ELR (cell line): ENCODE results near the gene AGPAT4.
"Not testable (repeated sequence)": the region's sequence is repeated elsewhere in the genome, so short reads cannot be mapped to it uniquely, and the experiment has no call there.

ENCODE experiments used
- DNase-seq: peaks from one replicate; pipeline ENCODE4 v3.0.0-alpha.2; 2015; ENCODE audit warnings: low read depth

AGPAT4 gene

GRCh38 chr6:161227004-161227960 is 46.6 kb downstream of the AGPAT4 start:
- DNase-seq = no peak

DNA sequence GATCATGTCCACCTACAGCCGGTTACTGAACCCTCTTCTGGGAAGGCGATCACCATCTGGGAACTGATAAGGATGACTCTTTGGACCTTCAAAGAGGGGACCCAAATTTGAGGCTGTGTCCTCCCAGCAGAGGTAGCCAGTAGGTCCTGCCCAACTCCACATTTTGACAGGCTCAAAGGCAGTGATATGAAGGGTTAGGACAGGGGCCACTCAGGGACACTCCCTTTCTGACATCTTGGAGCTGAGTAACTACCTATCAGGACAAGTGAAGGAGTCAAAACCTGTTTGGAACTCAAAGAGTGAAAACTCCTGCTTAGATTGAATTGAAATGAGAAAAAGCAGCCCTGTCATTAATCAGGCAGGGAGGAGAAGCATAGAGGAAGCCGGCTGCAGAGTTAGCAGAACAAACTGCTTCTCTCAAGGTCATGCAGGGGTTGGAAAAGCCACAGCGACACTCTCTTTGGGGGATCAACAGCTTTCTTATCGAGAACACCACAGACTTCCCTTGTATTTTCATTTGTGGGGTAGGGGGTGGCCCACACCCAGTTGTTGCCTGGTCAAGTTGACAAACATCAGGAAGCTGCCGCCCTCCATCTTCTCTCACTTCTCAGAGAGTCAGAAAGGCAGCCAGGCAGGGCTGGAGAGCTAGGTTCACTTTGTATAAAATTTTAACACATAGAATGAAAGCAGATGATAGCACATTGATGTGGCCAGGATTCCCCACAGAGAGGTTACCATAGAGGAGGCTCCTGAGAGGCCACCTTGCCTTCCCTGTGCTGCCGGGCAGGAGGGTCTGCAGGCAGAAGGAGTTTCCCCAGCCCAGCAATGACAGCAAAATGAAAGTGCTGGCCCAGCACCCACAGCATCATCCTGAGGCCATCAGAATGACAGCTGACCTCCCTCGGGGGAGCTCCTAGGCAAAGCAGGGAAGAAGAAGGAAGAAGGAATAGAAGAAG is 47.6 kb downstream of the AGPAT4 start:
- no peak for DNase-seq

DNA sequence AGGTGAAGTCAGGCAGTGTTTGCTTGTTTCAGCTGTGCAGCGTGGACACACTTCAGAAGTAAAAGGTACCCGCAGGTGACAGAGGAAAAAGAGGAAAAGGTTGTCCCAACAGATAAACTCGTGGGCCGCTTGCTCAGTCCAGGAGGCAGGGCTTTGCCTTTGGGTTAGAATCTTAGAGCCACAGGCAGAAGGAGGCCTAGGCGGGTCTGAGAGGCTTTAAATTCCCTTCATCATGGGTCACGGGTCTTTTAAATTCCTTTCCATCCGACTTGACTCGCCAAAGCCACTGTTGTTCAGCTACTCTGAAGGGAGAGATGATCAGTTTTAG is 48.2 kb downstream of the AGPAT4 start:
- DNase-seq = no peak

- not testable (repeated sequence) for DNase-seq
Measured at GRCh38 chr6:161224951-161225680, 48.7 kb downstream of the AGPAT4 start.

DNA sequence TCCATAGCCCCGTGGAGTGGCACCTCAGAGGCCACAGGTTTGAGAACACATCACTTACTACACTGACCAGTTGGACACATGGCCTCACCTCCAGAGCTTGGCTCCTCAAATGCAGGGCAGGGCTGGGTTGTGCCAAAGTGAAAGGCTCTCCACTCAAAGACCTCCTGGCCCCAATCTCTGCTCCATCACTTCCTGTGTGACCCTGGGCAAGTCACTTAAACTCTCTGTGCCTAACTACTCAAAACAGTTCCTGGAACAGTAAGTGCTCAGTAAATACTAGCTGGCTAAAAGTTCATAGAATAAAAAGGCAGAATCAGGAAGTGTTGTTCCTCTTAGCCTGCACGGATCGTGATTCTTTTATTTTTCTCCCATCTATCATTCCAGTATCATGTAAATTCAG is 50.2 kb downstream of the AGPAT4 start:
- DNase-seq = no peak

DNA sequence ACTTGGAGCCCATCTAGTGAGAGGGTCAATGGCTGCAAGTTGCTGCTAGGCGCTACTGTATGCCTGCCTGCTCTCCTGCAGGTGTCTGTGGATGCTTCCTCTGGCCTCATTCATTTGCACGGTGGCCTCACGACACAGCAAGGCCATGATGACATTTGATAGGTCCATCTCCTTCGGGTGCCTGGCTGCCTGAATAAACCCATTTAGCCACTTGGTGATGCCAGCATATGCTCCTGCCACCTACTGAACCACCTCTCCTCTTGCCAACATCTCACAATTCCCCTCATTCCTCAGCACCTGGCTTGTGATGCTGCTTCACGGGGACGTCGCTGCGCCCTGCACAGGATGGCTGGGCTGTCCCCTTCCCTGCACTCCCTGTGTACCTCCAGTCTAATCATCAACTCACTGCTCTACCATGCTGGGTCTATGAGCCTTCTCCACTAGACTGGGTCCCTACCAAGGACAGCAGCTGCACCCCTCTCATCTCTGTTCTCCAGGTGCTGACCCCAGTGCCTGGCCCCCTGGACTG is 51.1 kb downstream of the AGPAT4 start:
- no peak for DNase-seq

DNA sequence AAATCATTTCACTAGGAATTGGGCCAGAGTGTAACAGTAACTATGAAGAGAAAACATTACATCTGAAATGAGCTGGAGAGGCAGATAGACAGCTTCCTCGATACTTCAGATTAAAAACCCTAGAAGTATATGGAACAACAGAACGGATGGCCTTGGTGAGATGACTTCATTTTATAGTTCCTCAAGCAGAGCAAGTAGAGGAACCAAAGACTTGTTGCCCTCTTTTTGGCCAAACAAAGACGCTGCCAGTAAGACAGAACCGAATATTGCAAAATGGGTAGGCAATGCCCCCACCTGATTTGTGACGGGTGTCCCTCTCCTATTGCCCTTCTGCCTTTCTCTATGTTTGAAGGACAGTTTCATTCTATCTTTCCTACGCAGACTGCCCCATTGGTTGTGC is 53.5 kb downstream of the AGPAT4 start:
- DNase-seq = no peak

- DNase-seq = no peak
Measured at GRCh38 chr6:161219680-161220079, 54.2 kb downstream of the AGPAT4 start.

- peak; percentile 24 for DNase-seq
Measured at GRCh38 chr6:161218222-161218621, 55.6 kb downstream of the AGPAT4 start.

DNA sequence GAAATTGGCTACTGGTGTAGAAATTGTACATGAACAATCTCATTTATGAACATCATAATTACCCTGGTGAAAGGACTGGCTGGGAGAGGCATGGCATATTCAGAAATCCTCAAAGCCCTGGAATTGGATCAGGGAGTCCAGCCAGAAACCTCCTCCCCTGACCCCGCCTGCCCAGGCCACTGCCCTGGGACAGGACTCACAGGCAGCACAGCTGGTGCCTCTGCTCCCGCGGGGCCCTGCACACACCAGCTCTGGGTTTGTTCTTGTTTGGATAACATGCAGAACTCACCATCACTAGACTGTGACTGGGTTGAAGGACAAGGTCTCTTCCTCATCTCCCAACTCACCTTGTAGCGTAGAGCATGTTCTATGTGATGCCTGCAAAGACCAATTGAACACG is 56.2 kb downstream of the AGPAT4 start:
- no peak for DNase-seq

DNA sequence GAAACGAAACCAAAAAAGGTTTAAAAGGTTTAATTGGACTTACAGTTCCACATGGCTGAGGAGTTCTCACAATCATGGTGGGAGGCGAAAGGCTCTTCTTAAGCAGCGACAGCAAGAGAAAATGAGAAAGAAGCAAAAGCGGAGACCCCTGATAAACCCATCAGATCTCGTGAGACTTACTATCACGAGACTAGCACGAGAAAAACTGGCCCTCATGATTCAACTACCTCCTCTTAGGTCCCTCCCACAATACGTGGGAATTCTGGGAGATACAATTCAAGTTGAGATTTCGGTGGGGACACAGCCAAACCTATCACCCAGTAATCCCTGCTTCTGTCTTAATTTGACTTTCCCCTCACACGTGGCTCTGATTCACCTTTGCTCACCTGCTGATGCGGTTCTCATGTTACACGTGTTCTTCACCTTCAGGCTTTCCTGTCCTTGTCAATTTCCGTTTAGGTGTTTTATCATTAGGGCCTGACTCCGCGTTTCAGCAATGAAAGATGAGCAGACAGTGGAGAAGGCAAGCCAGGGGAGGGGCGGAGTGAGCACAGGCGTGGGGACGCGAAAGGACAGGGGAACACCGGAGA is 57.1 kb downstream of the AGPAT4 start:
- no peak for DNase-seq

GRCh38 chr6:161215876-161216615 is 57.8 kb downstream of the AGPAT4 start:
- DNase-seq = no peak

GRCh38 chr6:161215193-161215592 is 58.7 kb downstream of the AGPAT4 start:
- DNase-seq = peak; percentile 92

DNA sequence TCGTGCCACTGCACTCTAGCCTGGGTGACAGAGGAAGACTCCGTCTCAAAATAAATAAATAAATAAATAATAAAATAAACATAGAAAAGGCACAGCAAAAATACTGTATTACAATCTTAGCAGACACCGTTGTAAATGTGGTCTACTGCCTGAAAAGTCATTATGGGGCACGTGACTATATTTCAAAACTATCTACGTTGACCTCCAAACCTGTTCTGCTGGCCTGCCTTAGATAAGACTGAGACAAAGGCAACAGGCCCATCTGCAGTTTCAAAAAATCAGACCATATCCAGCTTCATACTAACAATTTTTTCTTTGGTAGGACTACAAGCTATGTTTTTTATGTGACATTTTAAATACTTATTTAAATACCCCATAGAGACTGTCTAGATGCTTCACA is 59.1 kb downstream of the AGPAT4 start:
- DNase-seq = no peak

GRCh38 chr6:161212902-161213301 is 61.0 kb downstream of the AGPAT4 start:
- DNase-seq = no peak

- DNase-seq = peak; percentile 42
Measured at GRCh38 chr6:161211380-161212035, 62.4 kb downstream of the AGPAT4 start.

GRCh38 chr6:161210857-161211256 is 63.0 kb downstream of the AGPAT4 start:
- no peak for DNase-seq

DNA sequence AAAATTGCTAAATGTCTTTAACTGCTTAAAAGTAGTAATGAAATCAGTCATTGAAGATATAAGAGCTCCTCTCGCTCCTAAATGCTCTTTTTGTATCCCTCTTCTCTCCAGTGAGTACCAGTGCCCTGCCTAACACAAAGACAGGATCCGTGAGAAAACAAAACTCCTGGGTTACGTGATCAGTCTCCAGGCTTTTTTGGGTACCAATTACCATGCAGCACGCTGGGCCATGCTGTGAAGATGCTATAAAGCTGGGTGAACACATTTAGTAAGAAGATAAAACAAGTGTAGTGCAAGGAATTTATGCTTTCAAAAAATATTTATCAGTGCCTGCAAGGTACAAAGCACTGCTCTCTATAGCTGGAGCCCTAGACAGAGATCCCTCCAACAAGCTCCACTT is 66.7 kb downstream of the AGPAT4 start:
- DNase-seq = no peak

- no peak for DNase-seq
Measured at GRCh38 chr6:161204866-161205557, 68.8 kb downstream of the AGPAT4 start.
